ENCODE measurements around the gene DGKQ. TPM values are rescaled to one million over a fixed set of nuclear protein-coding genes. Genes with fewer than 3 reads are reported as not detected.

The DGKQ gene
- total and polyA plus RNA-seq, 2 of the 13 experiments (the other 11 are each of a cell fraction or from before 2014, with no cell fraction given) = 4.5 to 7.2 TPM

GRCh38 chr4:986879-987623 is 13.7 kb upstream of the DGKQ start, which contains the start of gene IDUA (continued):
- TF ChIP-seq KDM4B (CRISPR knock-in tag; IDR thresholded peaks at IDR 0.05) (0 out of 2 replicates have a peak, but pooled peaks have one; percentile 61), KDM5A (IDR thresholded peaks at IDR 0.05; ENCODE audit: borderline replicate concordance, low read length) (0 out of 2 replicates have a peak, but pooled peaks have one; percentile 21), ZNF383 (CRISPR knock-in tag; IDR thresholded peaks at IDR 0.05; ENCODE audit: borderline replicate concordance) (peak; percentile 47; the same call in 1 of the 2 replicates), ATM (IDR thresholded peaks at IDR 0.05; ENCODE audit: borderline replicate concordance) (no peak), MXI1 (IDR thresholded peaks at IDR 0.05; ENCODE audit: borderline replicate concordance, low read depth, low read length) (peak; percentile 44; the same call in 1 of the 3 replicates), ZNF619 (CRISPR knock-in tag; IDR thresholded peaks at IDR 0.05) (no peak), THYN1 (CRISPR knock-in tag; IDR thresholded peaks at IDR 0.05; ENCODE audit: borderline replicate concordance, low read depth) (no peak), NFKBIZ (CRISPR knock-in tag; IDR thresholded peaks at IDR 0.05) (no peak), ZNF781 (CRISPR knock-in tag; IDR thresholded peaks at IDR 0.05; ENCODE audit: borderline replicate concordance, not compliant biosample characterization) (peak; percentile 68), ZNF639 (CRISPR knock-in tag; conservative IDR thresholded peaks at IDR 0.05) (no peak), DR1 (CRISPR knock-in tag; IDR thresholded peaks at IDR 0.05) (peak; percentile 45; the same call in 1 of the 2 replicates), ZMYM2 (CRISPR knock-in tag; IDR thresholded peaks at IDR 0.05) (no peak), PRDM10 (CRISPR knock-in tag; IDR thresholded peaks at IDR 0.05; ENCODE audit: low read depth) (0 out of 2 replicates have a peak, but pooled peaks have one; percentile 20), ZNF3 (CRISPR knock-in tag; IDR thresholded peaks at IDR 0.05) (no peak), HNRNPL (IDR thresholded peaks at IDR 0.05; ENCODE audit: low read depth, low read length) (no peak; the same call in 1 of the 2 replicates), ZNF205 (CRISPR knock-in tag; IDR thresholded peaks at IDR 0.05) (no peak; the same call in 1 of the 2 replicates), ZNF441 (CRISPR knock-in tag; IDR thresholded peaks at IDR 0.05; ENCODE audit: borderline replicate concordance) (0 out of 2 replicates have a peak, but pooled peaks have one; percentile 22), DMAP1 (CRISPR knock-in tag; IDR thresholded peaks at IDR 0.05) (0 out of 2 replicates have a peak, but pooled peaks have one; percentile 23), YEATS4 (CRISPR knock-in tag; IDR thresholded peaks at IDR 0.05; ENCODE audit: borderline replicate concordance) (peak; percentile 59; the same call in 1 of the 2 replicates), GMEB2 (CRISPR knock-in tag; IDR thresholded peaks at IDR 0.05; ENCODE audit: low read depth) (no peak), CHCHD3 (CRISPR knock-in tag; IDR thresholded peaks at IDR 0.05) (no peak), RCOR2 (CRISPR knock-in tag; IDR thresholded peaks at IDR 0.05) (no peak), SP5 (CRISPR knock-in tag; IDR thresholded peaks at IDR 0.05; ENCODE audit: borderline replicate concordance, low read depth) (no peak), ZNF253 (CRISPR knock-in tag; IDR thresholded peaks at IDR 0.05; ENCODE audit: borderline replicate concordance) (no peak)
